PC-3 (cell line): Measurements from ENCODE around the gene SNX32. TPM values are rescaled to one million over a fixed set of nuclear protein-coding genes. Genes with fewer than 3 reads are reported as not detected.

Experiments
- ATAC-seq: fragments of 200-7000 bp; cut with Tn5 transposase; 2 replicates; pipeline ENCODE4 v1.9.1; 2020; ENCODE audit warnings: mild to moderate bottlenecking, moderate library complexity
- BruUV-seq: library from RNA; stranded (reverse); fragments of 400-500 nt; replicated peaks from 2 replicates; lab custom pipeline; 2021; lab: Mats Ljungman, UMichigan
- CTCF ChIA-PET: fragments of 300-600 bp; sonication (Branson Sonifier 250); formaldehyde crosslinking; loops from one replicate; lab custom pipeline; 2022; ENCODE audit warnings: antibody characterized with exemption; lab: Charles Lee
- POLR2A ChIA-PET: fragments of 300-600 bp; sonication (Branson Sonifier 250); formaldehyde crosslinking; loops from one replicate; lab custom pipeline; 2022; ENCODE audit warnings: antibody characterized with exemption; ENCODE audit not compliant: unreplicated experiment; lab: Charles Lee
- DNase-seq: peaks from one replicate; pipeline ENCODE4 v3.0.0-alpha.2; 2015
- H2AFZ ChIP-seq: fragments of 300-600 bp; sonication (generic); 2 replicates; pipeline ENCODE4 v1.6.0; 2016; ENCODE audit warnings: antibody characterized with exemption, low read length
- H3F3A ChIP-seq: fragments of 300-600 bp; sonication (generic); one replicate; pipeline ENCODE4 v1.6.0; 2017; ENCODE audit warnings: antibody characterized with exemption, low read length, control low read depth, mild to moderate bottlenecking; ENCODE audit not compliant: unreplicated experiment
- H3K27ac ChIP-seq: fragments of 300-600 bp; sonication (generic); 2 replicates; pipeline ENCODE4 v1.5.1; 2016; ENCODE audit warnings: mild to moderate bottlenecking, low read length
- H3K27me3 ChIP-seq: fragments of 300-600 bp; sonication (generic); 2 replicates; pipeline ENCODE4 v1.6.1; 2016; ENCODE audit warnings: low read length, mixed read lengths
- H3K36me3 ChIP-seq: fragments of 300-600 bp; sonication (generic); 2 replicates; pipeline ENCODE4 v1.6.1; 2016; ENCODE audit warnings: low read depth, mixed run types, low read length, mixed read lengths
- H3K4me1 ChIP-seq: fragments of 300-600 bp; sonication (generic); 2 replicates; pipeline ENCODE4 v1.5.1; 2016; ENCODE audit warnings: low read length; ENCODE audit not compliant: insufficient read depth
- H3K4me2 ChIP-seq: fragments of 300-600 bp; sonication (generic); 2 replicates; pipeline ENCODE4 v1.6.0; 2016; ENCODE audit warnings: low read length
- H3K4me3 ChIP-seq: fragments of 300-600 bp; sonication (generic); 2 replicates; pipeline ENCODE4 v1.5.1; 2016; ENCODE audit warnings: mild to moderate bottlenecking, low read length, mixed read lengths
- H3K79me2 ChIP-seq: fragments of 300-600 bp; sonication (generic); 2 replicates; pipeline ENCODE4 v1.6.1; 2017; ENCODE audit warnings: low read length, mixed read lengths
- H3K9ac ChIP-seq: fragments of 300-600 bp; sonication (generic); 2 replicates; pipeline ENCODE4 v1.6.0; 2016; ENCODE audit warnings: mild to moderate bottlenecking, low read length
- H3K9me2 ChIP-seq: fragments of 300-600 bp; sonication (generic); replicated peaks from 2 replicates; pipeline ENCODE4 v1.6.1; 2016; ENCODE audit warnings: mixed run types, low read length, mixed read lengths
- H3K9me3 ChIP-seq: fragments of 300-600 bp; sonication (generic); 2 replicates; pipeline ENCODE4 v1.6.1; 2016; ENCODE audit warnings: low read length, mixed read lengths
- H4K20me1 ChIP-seq: fragments of 300-600 bp; sonication (generic); 2 replicates; pipeline ENCODE4 v1.6.1; 2016; ENCODE audit warnings: low read length, mixed read lengths
- CTCF ChIP-seq: fragments of 300-600 bp; sonication (generic); conservative IDR thresholded peaks from 2 replicates; pipeline ENCODE4 v1.5.1; 2017; ENCODE audit warnings: antibody characterized with exemption, low read depth, mild to moderate bottlenecking, low read length
- EZH2 ChIP-seq: fragments of 300-600 bp; sonication (generic); IDR thresholded peaks from one replicate; pipeline ENCODE4 v1.6.1; 2017; ENCODE audit warnings: antibody characterized with exemption, mild to moderate bottlenecking, low read length; ENCODE audit not compliant: unreplicated experiment
- EZH2phosphoT487 ChIP-seq: fragments of 300-600 bp; sonication (generic); IDR thresholded peaks from 2 replicates; pipeline ENCODE4 v1.6.1; 2018; ENCODE audit warnings: mild to moderate bottlenecking, antibody characterized with exemption, low read length, borderline replicate concordance
- intact Hi-C: fragments of 100-400 bp; cut with micrococcal nuclease; formaldehyde crosslinking; loops from 2 replicates; pipeline ENCODE4 v1.9.0; 2023
- total RNA-seq: library from RNA; depleted of rRNA; stranded (reverse); fragments of >200 nt; gene quantifications from 2 replicates; pipeline ENCODE4 v1.2.3, GENCODE V29; 2014

SNX32 gene
- total RNA-seq, 1 experiment from 2014 or later, result not detected

- Histone ChIP-seq H3K27ac (peak overlapping the region; percentile 74), H3K9me3 (no peaks in the 10 kb centered on the region), H3K79me2 (peaks cover 63% of the 10 kb centered on the region), H2AFZ (peak overlapping the region; percentile 93), H3K4me1 (peaks cover 41% of the 10 kb centered on the region), H3K9ac (peak overlapping the region; percentile 90), H3K36me3 (peaks cover 31% of the 10 kb centered on the region), H3K4me2 (peak overlapping the region; percentile 98), H4K20me1 (peaks cover 33% of the 10 kb centered on the region), H3F3A (peaks cover 11% of the 10 kb centered on the region), H3K4me3 (peak overlapping the region; percentile 79), H3K27me3 (no peaks in the 10 kb centered on the region), H3K9me2 (no peaks in the 10 kb centered on the region)
- TF ChIP-seq CTCF, result no peak
- no peak for TF ChIP-seq EZH2
- no peak for TF ChIP-seq EZH2phosphoT487
- peak; percentile 63 for ATAC-seq
- DNase-seq, result peak; percentile 99
- intact Hi-C loops, result loop anchor here (1.0 to 2.0 kb wide), 2 partner anchors 30 to 244 kb away; partner anchors contain the start of genes FIBP and PCNX3
- ChIA-PET CTCF (interaction anchor here (0.6 to 2.6 kb wide), 16 partner anchors 8 to 454 kb away, joined by 3 to 26 read pairs (median 4); partner anchors contain the start of genes CCDC85B, FIBP and PCNX3), POLR2A (interaction anchor here (0.6 to 1.8 kb wide), 11 partner anchors 10 to 441 kb away, joined by 3 to 23 read pairs (median 5); partner anchors contain the start of genes CCDC85B, FIBP, FOSL1 and RNASEH2C)
- no TSS peak for BruUV-seq
These were observed 25.5 kb downstream of the SNX32 start for GRCh38 chr11:65859095-65859811.

- peaks cover 27% of the 10 kb centered on the region for H4K20me1 ChIP-seq
- DNase-seq (no peak), ATAC-seq (no peak)
- POLR2A ChIA-PET, result interaction anchor here (0.6 to 1.8 kb wide), 9 partner anchors 10 to 442 kb away, joined by 3 to 23 read pairs (median 5); partner anchors contain the start of genes CCDC85B, FIBP, FOSL1 and RNASEH2C
- BruUV-seq, result no TSS peak
- H3K27me3 ChIP-seq, result no peaks in the 10 kb centered on the region
- peaks cover 36% of the 10 kb centered on the region for H3K4me1 ChIP-seq
- peaks cover 11% of the 10 kb centered on the region for H3F3A ChIP-seq
- H3K4me3 ChIP-seq, result peak overlapping the region; percentile 79
- CTCF ChIA-PET, result interaction anchor here (0.6 to 2.6 kb wide), 13 partner anchors 8 to 244 kb away, joined by 3 to 26 read pairs (median 4); partner anchors contain the start of genes CCDC85B, FIBP and PCNX3
- H3K36me3 ChIP-seq, result peaks cover 31% of the 10 kb centered on the region
- peak overlapping the region; percentile 98 for H3K4me2 ChIP-seq
- H3K9me2 ChIP-seq, result no peaks in the 10 kb centered on the region
- H3K79me2 ChIP-seq, result peaks cover 57% of the 10 kb centered on the region
- H3K9ac ChIP-seq, result peak overlapping the region; percentile 90; the same call in 1 of the 2 replicates
- peak overlapping the region; percentile 93 for H2AFZ ChIP-seq
- H3K9me3 ChIP-seq, result no peaks in the 10 kb centered on the region
- TF ChIP-seq CTCF (no peak), EZH2 (no peak), EZH2phosphoT487 (no peak)
- H3K27ac ChIP-seq, result peak overlapping the region; percentile 74
- intact Hi-C loops, result loop anchor here (1.0 to 2.0 kb wide), 3 partner anchors 29 to 245 kb away; partner anchors contain the start of genes FIBP, KAT5 and PCNX3
These were observed 26.1 kb downstream of the SNX32 start for GRCh38 chr11:65859812-65860277.
